Activated gamma-delta T cell treated with anti-CD3 and anti-CD28 coated beads, Interleukin-2, amount 50 U/mL, for 16 hours (primary cell): ENCODE data around the gene MKNK2.
"Not testable (repeated sequence)": the region's sequence is repeated elsewhere in the genome, so short reads cannot be mapped to it uniquely, and the experiment has no call there.

Experiments used
- DNase-seq: peaks from one replicate; pipeline ENCODE4 v3.0.0-alpha.2; 2020; ENCODE audit warnings: low read depth

Gene MKNK2

GRCh38 chr19:1991018-1991913 is 59.8 kb downstream of the MKNK2 start:
- DNase-seq: no peak

GRCh38 chr19:1990230-1991017 is 60.6 kb downstream of the MKNK2 start:
- no peak for DNase-seq

- no peak for DNase-seq
Observed at GRCh38 chr19:1989513-1990229, 61.4 kb downstream of the MKNK2 start.

GRCh38 chr19:1988464-1988863 is 62.6 kb downstream of the MKNK2 start:
- not testable (repeated sequence) for DNase-seq
